Measurements from ENCODE around the gene TTYH2.

DNA sequence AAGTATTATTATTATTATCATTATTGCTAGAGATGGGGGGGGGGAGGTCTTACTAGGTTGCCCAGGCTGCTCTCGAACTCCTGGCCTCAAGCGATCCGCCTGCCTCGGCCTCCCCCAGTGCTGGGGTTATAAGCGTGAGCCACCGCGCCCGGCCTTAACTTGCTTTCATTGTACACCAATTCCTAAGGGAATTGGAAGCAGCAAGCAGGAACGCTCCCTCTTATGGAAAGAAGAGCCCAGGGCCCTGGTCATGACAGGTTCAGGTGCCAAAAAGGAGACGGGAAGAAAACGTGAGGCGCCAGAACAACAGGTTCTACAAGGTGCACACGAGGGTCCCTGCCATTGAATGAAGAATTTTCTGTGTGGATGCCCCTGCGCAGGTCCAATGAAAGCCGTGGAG lies 10.4 kb upstream of the TTYH2 start:
- TF ChIP-seq, protein P1, sequence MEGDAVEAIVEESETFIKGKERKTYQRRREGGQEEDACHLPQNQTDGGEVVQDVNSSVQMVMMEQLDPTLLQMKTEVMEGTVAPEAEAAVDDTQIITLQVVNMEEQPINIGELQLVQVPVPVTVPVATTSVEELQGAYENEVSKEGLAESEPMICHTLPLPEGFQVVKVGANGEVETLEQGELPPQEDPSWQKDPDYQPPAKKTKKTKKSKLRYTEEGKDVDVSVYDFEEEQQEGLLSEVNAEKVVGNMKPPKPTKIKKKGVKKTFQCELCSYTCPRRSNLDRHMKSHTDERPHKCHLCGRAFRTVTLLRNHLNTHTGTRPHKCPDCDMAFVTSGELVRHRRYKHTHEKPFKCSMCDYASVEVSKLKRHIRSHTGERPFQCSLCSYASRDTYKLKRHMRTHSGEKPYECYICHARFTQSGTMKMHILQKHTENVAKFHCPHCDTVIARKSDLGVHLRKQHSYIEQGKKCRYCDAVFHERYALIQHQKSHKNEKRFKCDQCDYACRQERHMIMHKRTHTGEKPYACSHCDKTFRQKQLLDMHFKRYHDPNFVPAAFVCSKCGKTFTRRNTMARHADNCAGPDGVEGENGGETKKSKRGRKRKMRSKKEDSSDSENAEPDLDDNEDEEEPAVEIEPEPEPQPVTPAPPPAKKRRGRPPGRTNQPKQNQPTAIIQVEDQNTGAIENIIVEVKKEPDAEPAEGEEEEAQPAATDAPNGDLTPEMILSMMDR (IDR thresholded peaks at IDR 0.05) = no peak
- TF ChIP-seq POLR2AphosphoS5 (IDR thresholded peaks at IDR 0.05) = no peak

Data from sigmoid colon (tissue), 4 donors.